Head of caudate nucleus (tissue), 42 donors: Measurements from ENCODE around the gene BCL7A.

Experiments
- DNase-seq, 42 donors: peaks; one replicate each; pipeline versions ENCODE4 v3.0.0 to v3.0.0-alpha.2; 2020 to 2021; ENCODE audit warnings: mixed read lengths in 7 of 42
- intact Hi-C: fragments of 100-400 bp; cut with DNase I; formaldehyde crosslinking; loops from one replicate; pipeline ENCODE4 v1.15.0; 2022

BCL7A gene

GRCh38 chr12:121996050-121996944 lies 25.4 kb upstream of the BCL7A start:
- intact Hi-C loops = no loop called here
- no peak for DNase-seq

GRCh38 chr12:121996945-121997612 lies 24.6 kb upstream of the BCL7A start:
- intact Hi-C loops = no loop called here
- DNase-seq = no peak

- intact Hi-C loops = no loop called here
- DNase-seq = peak in 27 of 42 donors; percentile 9 to 73 (median 47)
Measured at GRCh38 chr12:122001466-122002209, 20.0 kb upstream of the BCL7A start.

GRCh38 chr12:122003651-122004611 lies 17.8 kb upstream of the BCL7A start:
- intact Hi-C loops = no loop called here
- no peak for DNase-seq

- DNase-seq = no peak
- intact Hi-C loops = no loop called here
Measured at GRCh38 chr12:122004633-122005071, 17.0 kb upstream of the BCL7A start.

- DNase-seq = no peak
- intact Hi-C loops = no loop called here
Measured at GRCh38 chr12:122005252-122005776, 16.4 kb upstream of the BCL7A start.

GRCh38 chr12:122006186-122006926 lies 15.3 kb upstream of the BCL7A start:
- intact Hi-C loops = no loop called here

GRCh38 chr12:122009741-122010140 lies 11.9 kb upstream of the BCL7A start:
- no peak for DNase-seq
- intact Hi-C loops = no loop called here

More at GRCh38 chr12:122006186-122006926, 15.3 kb upstream of the BCL7A start:
- DNase-seq = no peak

- intact Hi-C loops = no loop called here
- DNase-seq = no peak
Measured at GRCh38 chr12:122012184-122012583, 9.5 kb upstream of the BCL7A start.

- intact Hi-C loops = no loop called here
- no peak for DNase-seq
Measured at GRCh38 chr12:122013136-122013535, 8.5 kb upstream of the BCL7A start.

- DNase-seq = peak in 20 of 42 donors; percentile 8 to 73 (median 34)
- intact Hi-C loops = no loop called here
Measured at GRCh38 chr12:122013791-122014590, 7.7 kb upstream of the BCL7A start.

GRCh38 chr12:122014781-122015180 lies 6.9 kb upstream of the BCL7A start:
- no peak for DNase-seq
- intact Hi-C loops = no loop called here

GRCh38 chr12:122018457-122018856 lies 3.2 kb upstream of the BCL7A start:
- no peak for DNase-seq
- intact Hi-C loops = no loop called here

- DNase-seq = no peak
- intact Hi-C loops = no loop called here
Measured at GRCh38 chr12:122018937-122019336, 2.7 kb upstream of the BCL7A start.

GRCh38 chr12:122020795-122021192 lies 890 bp upstream of the BCL7A start:
- peak in 1 of 42 donors; percentile 17 for DNase-seq

GRCh38 chr12:122021193-122021821 lies 377 bp upstream of the BCL7A start:
- intact Hi-C loops = loop anchor here (10.0 kb wide), 1 partner anchor 107 kb away; the partner anchor contains the start of gene CFAP251
- peak in 32 of 42 donors; percentile 13 to 65 (median 36) for DNase-seq

More at GRCh38 chr12:122020795-122021192, 890 bp upstream of the BCL7A start:
- intact Hi-C loops = loop anchor here (10.0 kb wide), 1 partner anchor 106 kb away; the partner anchor contains the start of gene CFAP251
